Esophagus squamous epithelium (tissue), 5 donors: ENCODE data around the gene ZNF79. TPM values are rescaled to one million over a fixed set of nuclear protein-coding genes. Genes with fewer than 3 reads are reported as not detected.

Experiments
- DNase-seq: peaks from one replicate; lab custom pipeline; 2025; lab: John Stamatoyannopoulos, UW
- H3K27ac ChIP-seq, 4 donors: fragments of 200-600 bp; sonication (generic); one replicate each; pipeline ENCODE4 v1.5.1; 2016 to 2019; ENCODE audit warnings: mild to moderate bottlenecking in 1 of 4
- H3K27me3 ChIP-seq, 4 donors: fragments of 200-600 bp; sonication (generic); 1 replicate in 3 of 4; 2 replicates in 1 of 4; pipeline versions ENCODE4 v1.5.1 to v1.6.0; 2017 to 2021; ENCODE audit warnings: antibody characterized with exemption in 1 of 4
- H3K36me3 ChIP-seq, 3 donors: fragments of 200-600 bp; sonication (generic); one replicate each; pipeline ENCODE4 v1.5.1; 2016 to 2019
- H3K4me1 ChIP-seq, 3 donors: fragments of 200-600 bp; sonication (generic); one replicate each; pipeline ENCODE4 v1.5.1; 2017 to 2019
- H3K4me3 ChIP-seq, 4 donors: fragments of 200-600 bp; sonication (generic); 1 replicate in 3 of 4; 2 replicates in 1 of 4; pipeline ENCODE4 v1.5.1; 2016 to 2019; ENCODE audit warnings: mild to moderate bottlenecking in 2 of 4, moderate library complexity in 1 of 4
- H3K9me3 ChIP-seq, 3 donors: fragments of 200-600 bp; sonication (generic); one replicate each; pipeline ENCODE4 v1.5.1; 2016 to 2019
- CTCF ChIP-seq, 6 experiments: fragments of 450-650 bp in 4 of 6; fragments of 200-600 bp in 2 of 6; sonication (generic) in 2 of 6; IDR thresholded peaks; one replicate each; pipeline ENCODE4 v1.5.1; 2016 to 2019; ENCODE audit warnings: antibody characterized with exemption in 6 of 6, mild to moderate bottlenecking in 4 of 6, moderate library complexity in 4 of 6
- POLR2A ChIP-seq, 4 donors: fragments of 450-650 bp; IDR thresholded peaks; one replicate each; pipeline ENCODE4 v1.6.1; 2017; ENCODE audit warnings: antibody characterized with exemption in 4 of 4, mild to moderate bottlenecking in 4 of 4, moderate library complexity in 3 of 4
- WGBS, 2 donors: methylation state at CpG; one replicate each; pipeline ENCODE4 v1.1.5; 2018; 5-methylcytosine and 5-hydroxymethylcytosine counted together
- intact Hi-C: fragments of 100-400 bp; cut with DNase I; formaldehyde crosslinking; loops from one replicate; pipeline ENCODE4 v1.15.0; 2022
- total RNA-seq, 4 donors: library from RNA; depleted of rRNA; stranded (reverse); fragments of >200 nt; gene quantifications; one replicate each; pipeline ENCODE4 v1.1.0, GENCODE V29; 2016
- donor health status: DM: yes; HTN: yes; CAD: no.

The ZNF79 gene
- total RNA-seq, 4 donors from 2014 or later = 3.1 to 9.9 (median 4.7) TPM

- Histone ChIP-seq H3K36me3 (peaks cover 0 to 8% (median 0%) of the 10 kb centered on the region in 3 donors), H3K27me3 (no peaks in the 10 kb centered on the region), H3K9me3 (no peaks in the 10 kb centered on the region), H3K4me3 (no peak overlapping the region), H3K27ac (no peak overlapping the region), H3K4me1 (peaks cover 14 to 35% (median 15%) of the 10 kb centered on the region in 3 donors)
- 51 to 75% methylated on average over 2 of the region's 2 CpGs for WGBS, 2 donors
- no peak for DNase-seq
- intact Hi-C loops = loop anchor here (10.0 kb wide), 1 partner anchor 169 kb away; no protein-coding TSS in a partner anchor
- TF ChIP-seq CTCF (IDR thresholded peaks at IDR 0.05) (no peak), POLR2A (IDR thresholded peaks at IDR 0.05) (no peak)
Measured at GRCh38 chr9:127393645-127394044, 30.5 kb upstream of the ZNF79 start.

- Histone ChIP-seq H3K4me1 (peaks cover 14 to 29% (median 18%) of the 10 kb centered on the region in 3 donors), H3K27me3 (no peaks in the 10 kb centered on the region), H3K27ac (no peak overlapping the region), H3K36me3 (peaks cover 0 to 14% (median 0%) of the 10 kb centered on the region in 3 donors), H3K4me3 (peak overlapping the region in 2 of 4 donors; percentile 62 to 85), H3K9me3 (no peaks in the 10 kb centered on the region)
- intact Hi-C loops = loop anchor here (10.0 kb wide), 1 partner anchor 171 kb away; no protein-coding TSS in a partner anchor
- 61 to 78% methylated on average over 6 to 7 of the region's 7 CpGs for WGBS, 2 donors
- no peak for DNase-seq
- TF ChIP-seq CTCF (IDR thresholded peaks at IDR 0.05) = no peak
- TF ChIP-seq POLR2A (IDR thresholded peaks at IDR 0.05) = no peak
Measured at GRCh38 chr9:127395497-127396252, 28.5 kb upstream of the ZNF79 start.

GRCh38 chr9:127396253-127396807 lies 27.9 kb upstream of the ZNF79 start:
- Histone ChIP-seq H3K9me3 (no peaks in the 10 kb centered on the region), H3K4me1 (peaks cover 14 to 29% (median 18%) of the 10 kb centered on the region in 3 donors), H3K27ac (peak overlapping the region; percentile 51 to 74 (median 62)), H3K36me3 (peaks cover 0 to 21% (median 6%) of the 10 kb centered on the region in 3 donors), H3K4me3 (peak overlapping the region; percentile 43 to 98 (median 74)), H3K27me3 (no peaks in the 10 kb centered on the region)
- TF ChIP-seq POLR2A (IDR thresholded peaks at IDR 0.05) = no peak
- TF ChIP-seq CTCF (IDR thresholded peaks at IDR 0.05) = no peak
- no peak for DNase-seq
- WGBS, 2 donors = 5 to 8% methylated on average over 7 to 22 of the region's 27 CpGs
- intact Hi-C loops = loop anchor here (10.0 kb wide), 1 partner anchor 172 kb away; no protein-coding TSS in a partner anchor

- Histone ChIP-seq H3K9me3 (no peaks in the 10 kb centered on the region), H3K36me3 (peaks cover 0 to 23% (median 6%) of the 10 kb centered on the region in 3 donors), H3K27ac (peak within 1 kb of the TSS; percentile 86 to 96 (median 90)), H3K4me3 (peak within 1 kb of the TSS; percentile 80 to 98 (median 84)), H3K4me1 (peaks cover 14 to 29% (median 18%) of the 10 kb centered on the region in 3 donors), H3K27me3 (no peaks in the 10 kb centered on the region)
- intact Hi-C loops = loop anchor here (10.0 kb wide), 1 partner anchor 172 kb away; no protein-coding TSS in a partner anchor
- TF ChIP-seq POLR2A (IDR thresholded peaks at IDR 0.05) (peak in 3 of 4 donors; percentile 10 to 82 (median 80)), CTCF (IDR thresholded peaks at IDR 0.05) (peak in 5 of 6 experiments; percentile 26 to 48 (median 32))
- WGBS, 2 donors = 1 to 2% methylated on average over 12 to 23 of the region's 87 CpGs
- DNase-seq = peak; percentile 84
Measured at GRCh38 chr9:127396808-127397645, 27.2 kb upstream of the ZNF79 start, which contains the start of gene SLC2A8. Gene SLC2A8 (plus strand): TSS chr9:127397169. CDS start chr9:127397231, 62 bp downstream.
